PC-3 (cell line): Measurements from ENCODE around the gene NPIPA8.
"Not testable (repeated sequence)": the region's sequence is repeated elsewhere in the genome, so short reads cannot be mapped to it uniquely, and the experiment has no call there.

Experiments used
- CTCF ChIP-seq: fragments of 300-600 bp; sonication (generic); conservative IDR thresholded peaks from 2 replicates; pipeline ENCODE4 v1.5.1; 2017; ENCODE audit warnings: antibody characterized with exemption, low read depth, mild to moderate bottlenecking, low read length
- EZH2 ChIP-seq: fragments of 300-600 bp; sonication (generic); IDR thresholded peaks from one replicate; pipeline ENCODE4 v1.6.1; 2017; ENCODE audit warnings: antibody characterized with exemption, mild to moderate bottlenecking, low read length; ENCODE audit not compliant: unreplicated experiment

GRCh38 chr16:18286342-18286741 is 50.2 kb downstream of the NPIPA8 start:
- not testable (repeated sequence) for TF ChIP-seq EZH2, CTCF
